ENCODE measurements around the gene ARG2. TPM values are rescaled to one million over a fixed set of nuclear protein-coding genes. Genes with fewer than 3 reads are reported as not detected.

The ARG2 gene
- total and polyA plus RNA-seq, 9 of the 15 experiments (the other 6 are each of a cell fraction or from before 2014, with no cell fraction given) = 6.2 to 75.0 (median 17.8) TPM

GRCh38 chr14:67675219-67675582 is 55.5 kb downstream of the ARG2 start (continued):
- TF ChIP-seq ZBTB26 (CRISPR knock-in tag; IDR thresholded peaks at IDR 0.05) (no peak), KDM4B (IDR thresholded peaks at IDR 0.05; ENCODE audit: borderline replicate concordance in 2 of 2, low read depth in 1 of 2) (no peak), RREB1 (CRISPR knock-in tag; IDR thresholded peaks at IDR 0.05) (no peak), MTA2 (IDR thresholded peaks at IDR 0.05; ENCODE audit: low read depth) (no peak), BCL6 (CRISPR knock-in tag; IDR thresholded peaks at IDR 0.05) (no peak), BACH1 (tag; IDR thresholded peaks at IDR 0.05) (no peak), CTCF (IDR thresholded peaks at IDR 0.05 in 2 of 3, conservative IDR thresholded peaks at IDR 0.05 in 1 of 3; ENCODE audit: insufficient read depth in 2 of 3, low read depth in 1 of 3, low read length in 3 of 3) (0 out of 6 replicates have a peak, but pooled peaks of 1 of the 3 experiments have one; percentile 2), DDX20 (tag; IDR thresholded peaks at IDR 0.05; ENCODE audit: low read depth) (no peak), NRF1 (conservative IDR thresholded peaks at IDR 0.05 in 1 of 2, IDR thresholded peaks at IDR 0.05 in 1 of 2) (no peak), PTTG1 (tag; IDR thresholded peaks at IDR 0.05; ENCODE audit: low read depth) (no peak), UBTF (IDR thresholded peaks at IDR 0.05; ENCODE audit: borderline replicate concordance in 1 of 2, low read depth in 2 of 2, low read length in 2 of 2) (no peak), MNT (conservative IDR thresholded peaks at IDR 0.05) (no peak), SRSF1 (IDR thresholded peaks at IDR 0.05; ENCODE audit: low read depth, low read length) (no peak), GATA2 (CRISPR knock-in tag; IDR thresholded peaks at IDR 0.05) (no peak), ESRRA (IDR thresholded peaks at IDR 0.05; ENCODE audit: borderline replicate concordance, low read depth) (no peak)
